ENCODE results near the gene UBE2E1.

GRCh38 chr3:23807424-23808015 lies 1.8 kb downstream of the UBE2E1 start:
- TF ChIP-seq, protein P1, sequence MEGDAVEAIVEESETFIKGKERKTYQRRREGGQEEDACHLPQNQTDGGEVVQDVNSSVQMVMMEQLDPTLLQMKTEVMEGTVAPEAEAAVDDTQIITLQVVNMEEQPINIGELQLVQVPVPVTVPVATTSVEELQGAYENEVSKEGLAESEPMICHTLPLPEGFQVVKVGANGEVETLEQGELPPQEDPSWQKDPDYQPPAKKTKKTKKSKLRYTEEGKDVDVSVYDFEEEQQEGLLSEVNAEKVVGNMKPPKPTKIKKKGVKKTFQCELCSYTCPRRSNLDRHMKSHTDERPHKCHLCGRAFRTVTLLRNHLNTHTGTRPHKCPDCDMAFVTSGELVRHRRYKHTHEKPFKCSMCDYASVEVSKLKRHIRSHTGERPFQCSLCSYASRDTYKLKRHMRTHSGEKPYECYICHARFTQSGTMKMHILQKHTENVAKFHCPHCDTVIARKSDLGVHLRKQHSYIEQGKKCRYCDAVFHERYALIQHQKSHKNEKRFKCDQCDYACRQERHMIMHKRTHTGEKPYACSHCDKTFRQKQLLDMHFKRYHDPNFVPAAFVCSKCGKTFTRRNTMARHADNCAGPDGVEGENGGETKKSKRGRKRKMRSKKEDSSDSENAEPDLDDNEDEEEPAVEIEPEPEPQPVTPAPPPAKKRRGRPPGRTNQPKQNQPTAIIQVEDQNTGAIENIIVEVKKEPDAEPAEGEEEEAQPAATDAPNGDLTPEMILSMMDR (IDR thresholded peaks at IDR 0.05): no peak
- TF ChIP-seq EP300 (IDR thresholded peaks at IDR 0.05) (no peak), POLR2A (IDR thresholded peaks at IDR 0.05) (no peak), POLR2AphosphoS5 (IDR thresholded peaks at IDR 0.05) (no peak)

All from suprapubic skin (tissue), 4 donors.